Erythroblast (primary cell): ENCODE results near the gene CYB561D1.

ENCODE experiments used
- GATA1 ChIP-seq: IDR thresholded peaks from 2 replicates; pipeline ENCODE4 v1.6.1; 2011; ENCODE audit warnings: low read depth, mild to moderate bottlenecking, control low read depth, low read length, moderate library complexity
- POLR2A ChIP-seq: IDR thresholded peaks from 2 replicates; pipeline ENCODE4 v1.6.1; 2011; ENCODE audit warnings: mild to moderate bottlenecking, low read length

GRCh38 chr1:109503935-109504334 lies 10.0 kb downstream of the CYB561D1 start:
- no peak for TF ChIP-seq POLR2A
- TF ChIP-seq GATA1, result no peak
